ENCODE data around the gene ZNF467.

- TF ChIP-seq GATA2 (IDR thresholded peaks at IDR 0.05; ENCODE audit: low read depth, low read length) (no peak), GATA3 (IDR thresholded peaks at IDR 0.05; ENCODE audit: low read depth, low read length) (no peak)
Observed at GRCh38 chr7:149822353-149822943, 49.1 kb upstream of the ZNF467 start.
